Testis (tissue), 3 donors: ENCODE data around the gene GABPA. TPM values are rescaled to one million over a fixed set of nuclear protein-coding genes. Genes with fewer than 3 reads are reported as not detected.
"Not testable (repeated sequence)": the region's sequence is repeated elsewhere in the genome, so short reads cannot be mapped to it uniquely, and the experiment has no call there.

Experiments
- DNase-seq: peaks from one replicate; pipeline ENCODE4 v3.0.0-alpha.2; 2019
- H3K27ac ChIP-seq, 2 donors: fragments of 200-600 bp; sonication (generic); one replicate each; pipeline ENCODE4 v1.5.1; 2019
- H3K27me3 ChIP-seq: fragments of 200-600 bp; sonication (generic); one replicate; pipeline ENCODE4 v1.5.1; 2019
- H3K36me3 ChIP-seq: fragments of 200-600 bp; sonication (generic); one replicate; pipeline ENCODE4 v1.5.1; 2017; ENCODE audit warnings: low read depth; ENCODE audit errors: missing control alignments
- H3K4me1 ChIP-seq: fragments of 200-600 bp; sonication (generic); one replicate; pipeline ENCODE4 v1.5.1; 2019
- H3K4me3 ChIP-seq, 2 donors: fragments of 200-600 bp; sonication (generic); one replicate each; pipeline ENCODE4 v1.5.1; 2017 to 2019
- H3K9me3 ChIP-seq: fragments of 200-600 bp; sonication (generic); one replicate; pipeline ENCODE4 v1.5.1; 2017
- POLR2A ChIP-seq: fragments of 450-650 bp; IDR thresholded peaks from one replicate; pipeline ENCODE4 v1.6.1; 2017; ENCODE audit warnings: antibody characterized with exemption, mild to moderate bottlenecking, moderate library complexity
- WGBS, 2 donors: methylation state at CpG; one replicate each; pipeline ENCODE4 v1.1.5; 2018; 5-methylcytosine and 5-hydroxymethylcytosine counted together
- intact Hi-C: fragments of 100-400 bp; cut with DNase I; formaldehyde crosslinking; loops from one replicate; pipeline ENCODE4 v1.15.1; 2023; ENCODE audit warnings: low total_unique reads
- polyA plus RNA-seq: library from polyadenylated mRNA; stranded (reverse); fragments of 350-450 nt; fragmentation: Illumina TruSeq; extraction: RNeasy Lipid Tissue Mini Kit (QIAGEN cat#74804); gene quantifications from one replicate; pipeline ENCODE4 v1.2.3, GENCODE V29; 2014; ENCODE audit warnings: low read depth, low replicate concordance; ENCODE audit not compliant: insufficient read depth
- total RNA-seq, 2 donors: library from RNA; depleted of rRNA; stranded (reverse); fragments of >200 nt; gene quantifications; one replicate each; pipeline ENCODE4 v1.2.3, GENCODE V29; 2016
- TF ChIP-seq, protein P1 (sequence below), 3 experiments: fragments of 450-650 bp in 2 of 3; fragments of 200-600 bp in 1 of 3; sonication (generic) in 1 of 3; IDR thresholded peaks; one replicate each; pipeline ENCODE4 v1.5.1; 2016 to 2019; ENCODE audit warnings: antibody characterized with exemption in 3 of 3, mild to moderate bottlenecking in 2 of 3, moderate library complexity in 1 of 3

The GABPA gene
- total and polyA plus RNA-seq, 3 donors from 2014 or later = 18.6 to 27.3 (median 27.3) TPM

DNA sequence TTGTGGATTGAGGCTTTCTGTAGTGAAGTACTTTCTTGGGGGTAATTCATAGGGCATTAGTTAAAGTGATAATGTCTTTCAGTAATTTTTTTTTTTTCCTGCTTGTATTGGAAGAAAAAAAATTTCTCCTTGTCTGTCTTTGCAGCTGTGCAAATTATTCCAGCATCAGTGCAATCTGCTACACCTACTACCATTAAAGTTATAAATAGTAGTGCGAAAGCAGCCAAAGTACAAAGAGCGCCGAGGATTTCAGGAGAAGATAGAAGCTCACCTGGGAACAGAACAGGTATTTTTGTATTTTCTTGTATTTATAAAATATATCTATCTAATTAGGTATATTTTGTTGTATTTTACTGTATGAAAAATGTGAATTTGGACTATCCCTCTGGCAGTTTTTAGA, 29.3 kb downstream of the GABPA start:
- no peak overlapping the region for H3K4me3 ChIP-seq
- intact Hi-C loops = no loop called here
- H3K27me3 ChIP-seq = no peaks in the 10 kb centered on the region
- DNase-seq = no peak
- 97 to 99% methylated on average over 3 of the region's 3 CpGs for WGBS, 2 donors
- H3K9me3 ChIP-seq = no peaks in the 10 kb centered on the region
- TF ChIP-seq, protein P1, sequence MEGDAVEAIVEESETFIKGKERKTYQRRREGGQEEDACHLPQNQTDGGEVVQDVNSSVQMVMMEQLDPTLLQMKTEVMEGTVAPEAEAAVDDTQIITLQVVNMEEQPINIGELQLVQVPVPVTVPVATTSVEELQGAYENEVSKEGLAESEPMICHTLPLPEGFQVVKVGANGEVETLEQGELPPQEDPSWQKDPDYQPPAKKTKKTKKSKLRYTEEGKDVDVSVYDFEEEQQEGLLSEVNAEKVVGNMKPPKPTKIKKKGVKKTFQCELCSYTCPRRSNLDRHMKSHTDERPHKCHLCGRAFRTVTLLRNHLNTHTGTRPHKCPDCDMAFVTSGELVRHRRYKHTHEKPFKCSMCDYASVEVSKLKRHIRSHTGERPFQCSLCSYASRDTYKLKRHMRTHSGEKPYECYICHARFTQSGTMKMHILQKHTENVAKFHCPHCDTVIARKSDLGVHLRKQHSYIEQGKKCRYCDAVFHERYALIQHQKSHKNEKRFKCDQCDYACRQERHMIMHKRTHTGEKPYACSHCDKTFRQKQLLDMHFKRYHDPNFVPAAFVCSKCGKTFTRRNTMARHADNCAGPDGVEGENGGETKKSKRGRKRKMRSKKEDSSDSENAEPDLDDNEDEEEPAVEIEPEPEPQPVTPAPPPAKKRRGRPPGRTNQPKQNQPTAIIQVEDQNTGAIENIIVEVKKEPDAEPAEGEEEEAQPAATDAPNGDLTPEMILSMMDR (IDR thresholded peaks at IDR 0.05) = no peak
- TF ChIP-seq POLR2A = no peak
- H3K27ac ChIP-seq = no peak overlapping the region
- H3K36me3 ChIP-seq = no peaks in the 10 kb centered on the region
- H3K4me1 ChIP-seq = peaks cover 5% of the 10 kb centered on the region

DNA sequence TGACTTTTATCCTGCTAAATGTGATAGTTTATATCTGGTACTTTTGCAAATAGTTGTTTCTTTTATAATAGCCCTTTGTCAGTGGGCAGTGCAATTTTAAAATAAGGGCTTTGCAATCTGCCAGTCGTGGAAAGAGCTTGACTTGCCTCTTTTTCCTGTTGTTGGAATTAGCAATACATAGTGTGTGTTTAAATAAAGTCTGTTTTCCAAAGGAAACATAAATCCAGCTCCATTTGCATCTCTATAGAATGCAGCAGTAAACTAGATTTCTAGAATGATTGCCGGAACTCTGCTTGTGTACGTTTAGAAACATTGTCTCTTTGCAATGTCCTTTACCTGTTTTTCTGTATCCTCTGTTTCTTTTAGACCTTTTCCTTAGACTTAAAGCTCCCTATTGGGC, 33.1 kb downstream of the GABPA start:
- DNase-seq = no peak
- Histone ChIP-seq H3K9me3 (no peaks in the 10 kb centered on the region), H3K36me3 (no peaks in the 10 kb centered on the region), H3K4me1 (peaks cover 5% of the 10 kb centered on the region), H3K4me3 (no peak overlapping the region), H3K27me3 (no peaks in the 10 kb centered on the region), H3K27ac (no peak overlapping the region)
- TF ChIP-seq POLR2A = no peak
- TF ChIP-seq, protein P1 (IDR thresholded peaks at IDR 0.05) = no peak
- WGBS, 2 donors = 55 to 60% methylated on average over 3 of the region's 3 CpGs
- intact Hi-C loops = no loop called here

DNA sequence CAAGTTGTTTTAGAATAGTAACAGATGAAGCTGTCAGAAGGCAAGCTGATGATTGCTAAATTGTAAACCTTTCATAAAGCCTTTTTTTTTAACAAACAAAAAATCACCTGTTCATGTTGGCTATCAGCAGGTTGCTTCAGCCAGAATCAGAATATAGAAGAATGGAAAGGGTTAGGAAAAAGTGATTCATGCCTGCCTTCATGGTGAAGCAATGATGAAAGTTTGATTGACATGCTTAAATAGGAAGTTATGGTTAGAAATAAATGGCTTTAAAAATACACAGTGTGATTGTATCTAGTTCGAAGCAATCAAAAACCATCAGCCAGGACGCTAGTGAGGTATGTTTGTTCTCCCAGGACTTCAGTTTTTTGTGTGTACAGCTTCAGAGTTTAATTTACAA, 37.9 kb downstream of the GABPA start:
- Histone ChIP-seq H3K4me1 (peaks cover 5% of the 10 kb centered on the region), H3K27ac (no peak overlapping the region), H3K9me3 (no peaks in the 10 kb centered on the region), H3K4me3 (no peak overlapping the region), H3K36me3 (no peaks in the 10 kb centered on the region), H3K27me3 (no peaks in the 10 kb centered on the region)
- intact Hi-C loops = no loop called here
- TF ChIP-seq, protein P1 (IDR thresholded peaks at IDR 0.05) = no peak
- TF ChIP-seq POLR2A = no peak
- WGBS, 2 donors = 47 to 56% methylated on average over 2 of the region's 2 CpGs
- DNase-seq = no peak

DNA sequence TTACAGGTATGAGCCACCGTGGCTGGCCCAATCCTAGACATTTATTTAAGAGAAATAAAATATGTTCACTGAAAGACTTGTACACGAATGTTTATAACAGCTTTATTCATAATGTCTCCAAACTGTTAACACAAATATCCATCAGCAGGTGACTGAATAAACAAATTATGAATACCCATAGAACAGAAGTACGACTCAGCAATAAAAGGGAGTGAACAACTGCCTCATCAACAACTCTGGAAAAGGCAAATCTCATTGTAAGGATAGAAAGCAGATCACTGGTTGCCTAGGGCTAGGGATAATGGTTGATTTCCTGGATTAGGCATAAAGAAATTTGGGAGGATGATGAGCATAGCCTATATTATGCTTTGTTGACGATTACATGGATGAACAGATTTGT, 41.7 kb downstream of the GABPA start:
- Histone ChIP-seq H3K4me1 (no peaks in the 10 kb centered on the region), H3K27me3 (no peaks in the 10 kb centered on the region), H3K9me3 (no peaks in the 10 kb centered on the region), H3K4me3 (no peak overlapping the region), H3K36me3 (no peaks in the 10 kb centered on the region), H3K27ac (no peak overlapping the region)
- no peak for TF ChIP-seq POLR2A
- TF ChIP-seq, protein P1 (IDR thresholded peaks at IDR 0.05) = no peak
- intact Hi-C loops = no loop called here
- DNase-seq = no peak
- WGBS, 2 donors = 75 to 80% methylated on average over 4 of the region's 4 CpGs

DNA sequence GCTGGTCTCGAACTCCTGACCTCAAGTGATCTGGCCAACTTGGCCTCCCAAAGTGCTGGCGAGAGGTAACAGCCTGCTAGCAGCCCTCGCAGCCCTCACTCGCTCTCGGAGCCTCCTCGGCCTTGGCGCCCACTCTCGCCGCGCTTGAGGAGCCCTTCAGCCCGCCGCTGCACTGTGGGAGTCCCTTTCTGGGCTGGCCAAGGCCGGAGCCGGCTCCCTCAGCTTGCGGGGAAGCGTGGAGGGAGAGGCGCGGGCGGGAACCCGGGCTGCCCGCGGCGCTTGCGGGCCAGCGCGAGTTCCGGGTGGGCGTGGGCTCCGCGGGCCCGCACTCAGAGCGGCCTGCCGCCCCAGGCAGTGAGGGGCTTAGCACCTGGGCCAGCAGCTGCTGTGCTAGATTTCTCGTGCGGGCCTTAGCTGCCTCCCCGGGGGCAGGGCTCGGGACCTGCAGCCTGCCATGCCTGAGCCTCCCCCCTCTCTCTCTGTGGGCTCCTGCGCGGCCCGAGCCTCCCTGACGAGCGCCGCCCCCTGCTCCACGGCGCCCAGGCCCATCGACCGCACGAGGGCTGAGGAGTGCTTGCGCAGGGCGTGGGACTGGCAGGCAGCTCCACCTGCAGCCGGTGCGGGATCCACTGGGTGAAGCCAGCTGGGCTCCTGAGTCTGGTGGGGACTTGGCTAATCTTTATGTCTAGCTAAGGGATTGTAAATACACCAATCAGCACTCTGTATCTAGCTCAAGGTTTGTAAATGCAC, 43.5 kb downstream of the GABPA start:
- H3K9me3 ChIP-seq, H3K4me1 ChIP-seq, H3K36me3 ChIP-seq, H3K27me3 ChIP-seq, intact Hi-C loops: not testable (repeated sequence)
- DNase-seq = peak; percentile 62
- H3K27ac ChIP-seq = peak overlapping the region in 1 of 2 donors; percentile 41
- H3K4me3 ChIP-seq = peak overlapping the region; percentile 32 to 38
- WGBS, 2 donors = 66 to 77% methylated on average over 4 to 34 of the region's 52 CpGs
